ENCODE measurements around the gene CYS1. TPM values are rescaled to one million over a fixed set of nuclear protein-coding genes. Genes with fewer than 3 reads are reported as not detected.

The CYS1 gene
- total and polyA plus RNA-seq, 2 of the 13 experiments (the other 11 are each of a cell fraction or from before 2014, with no cell fraction given), result 0.04 TPM; not detected in 1

DNA sequence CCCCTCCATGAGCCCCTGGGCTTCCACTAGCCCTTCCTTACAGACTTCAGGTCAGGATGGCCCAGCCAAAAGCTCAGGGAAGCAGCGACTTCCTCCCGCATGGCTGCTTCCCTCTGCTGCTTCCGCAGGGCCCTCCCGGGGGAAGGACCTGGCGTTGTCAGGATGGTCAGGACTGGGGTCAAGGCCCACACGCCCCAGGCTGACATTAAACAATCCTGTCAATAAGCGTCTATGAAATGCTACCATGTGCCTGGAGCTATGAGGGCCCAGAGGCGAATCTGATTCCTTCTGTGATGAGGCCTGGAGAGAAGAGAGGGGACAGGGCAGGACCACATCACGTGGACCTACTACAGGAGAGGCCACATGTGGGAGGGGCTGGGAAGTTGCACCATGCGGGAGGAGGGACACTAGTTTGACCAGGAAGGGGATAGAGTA lies 17.3 kb downstream of the CYS1 start (continued):
- TF ChIP-seq, protein P1, sequence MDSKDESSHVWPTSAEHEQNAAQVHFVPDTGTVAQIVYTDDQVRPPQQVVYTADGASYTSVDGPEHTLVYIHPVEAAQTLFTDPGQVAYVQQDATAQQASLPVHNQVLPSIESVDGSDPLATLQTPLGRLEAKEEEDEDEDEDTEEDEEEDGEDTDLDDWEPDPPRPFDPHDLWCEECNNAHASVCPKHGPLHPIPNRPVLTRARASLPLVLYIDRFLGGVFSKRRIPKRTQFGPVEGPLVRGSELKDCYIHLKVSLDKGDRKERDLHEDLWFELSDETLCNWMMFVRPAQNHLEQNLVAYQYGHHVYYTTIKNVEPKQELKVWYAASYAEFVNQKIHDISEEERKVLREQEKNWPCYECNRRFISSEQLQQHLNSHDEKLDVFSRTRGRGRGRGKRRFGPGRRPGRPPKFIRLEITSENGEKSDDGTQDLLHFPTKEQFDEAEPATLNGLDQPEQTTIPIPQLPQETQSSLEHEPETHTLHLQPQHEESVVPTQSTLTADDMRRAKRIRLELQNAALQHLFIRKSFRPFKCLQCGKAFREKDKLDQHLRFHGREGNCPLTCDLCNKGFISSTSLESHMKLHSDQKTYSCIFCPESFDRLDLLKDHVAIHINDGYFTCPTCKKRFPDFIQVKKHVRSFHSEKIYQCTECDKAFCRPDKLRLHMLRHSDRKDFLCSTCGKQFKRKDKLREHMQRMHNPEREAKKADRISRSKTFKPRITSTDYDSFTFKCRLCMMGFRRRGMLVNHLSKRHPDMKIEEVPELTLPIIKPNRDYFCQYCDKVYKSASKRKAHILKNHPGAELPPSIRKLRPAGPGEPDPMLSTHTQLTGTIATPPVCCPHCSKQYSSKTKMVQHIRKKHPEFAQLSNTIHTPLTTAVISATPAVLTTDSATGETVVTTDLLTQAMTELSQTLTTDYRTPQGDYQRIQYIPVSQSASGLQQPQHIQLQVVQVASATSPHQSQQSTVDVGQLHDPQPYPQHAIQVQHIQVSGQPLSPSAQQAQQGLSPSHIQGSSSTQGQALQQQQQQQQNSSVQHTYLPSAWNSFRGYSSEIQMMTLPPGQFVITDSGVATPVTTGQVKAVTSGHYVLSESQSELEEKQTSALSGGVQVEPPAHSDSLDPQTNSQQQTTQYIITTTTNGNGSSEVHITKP (CRISPR knock-in tag; IDR thresholded peaks at IDR 0.05; ENCODE audit: low read depth), result no peak
- TF ChIP-seq, protein P2, sequence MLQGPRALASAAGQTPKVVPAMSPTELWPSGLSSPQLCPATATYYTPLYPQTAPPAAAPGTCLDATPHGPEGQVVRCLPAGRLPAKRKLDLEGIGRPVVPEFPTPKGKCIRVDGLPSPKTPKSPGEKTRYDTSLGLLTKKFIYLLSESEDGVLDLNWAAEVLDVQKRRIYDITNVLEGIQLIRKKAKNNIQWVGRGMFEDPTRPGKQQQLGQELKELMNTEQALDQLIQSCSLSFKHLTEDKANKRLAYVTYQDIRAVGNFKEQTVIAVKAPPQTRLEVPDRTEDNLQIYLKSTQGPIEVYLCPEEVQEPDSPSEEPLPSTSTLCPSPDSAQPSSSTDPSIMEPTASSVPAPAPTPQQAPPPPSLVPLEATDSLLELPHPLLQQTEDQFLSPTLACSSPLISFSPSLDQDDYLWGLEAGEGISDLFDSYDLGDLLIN (CRISPR knock-in tag; IDR thresholded peaks at IDR 0.05; ENCODE audit: borderline replicate concordance), result no peak
- TF ChIP-seq MED1 (CRISPR knock-in tag; IDR thresholded peaks at IDR 0.05) (peak; percentile 54), ZNF816 (CRISPR knock-in tag; IDR thresholded peaks at IDR 0.05; ENCODE audit: borderline replicate concordance) (0 out of 2 replicates have a peak, but pooled peaks have one; percentile 34), EZH2 (conservative IDR thresholded peaks at IDR 0.05; ENCODE audit: low read depth, low read length) (no peak), CAMTA2 (CRISPR knock-in tag; IDR thresholded peaks at IDR 0.05; ENCODE audit: borderline replicate concordance) (no peak), GABPB1 (CRISPR knock-in tag; IDR thresholded peaks at IDR 0.05) (peak; percentile 63), BATF2 (CRISPR knock-in tag; IDR thresholded peaks at IDR 0.05) (no peak), ZNF34 (CRISPR knock-in tag; IDR thresholded peaks at IDR 0.05; ENCODE audit: borderline replicate concordance) (no peak), SYNCRIP (IDR thresholded peaks at IDR 0.05; ENCODE audit: insufficient read depth, low read depth, low read length) (no peak), REPIN1 (CRISPR knock-in tag; IDR thresholded peaks at IDR 0.05; ENCODE audit: borderline replicate concordance, low read depth) (no peak; the same call in 1 of the 2 replicates), ZNF510 (CRISPR knock-in tag; IDR thresholded peaks at IDR 0.05; ENCODE audit: low read depth) (no peak), KAT8 (CRISPR knock-in tag; IDR thresholded peaks at IDR 0.05) (peak; percentile 74), ZNF282 (IDR thresholded peaks at IDR 0.05; ENCODE audit: partially characterized antibody) (no peak), SETDB1 (CRISPR knock-in tag; IDR thresholded peaks at IDR 0.05; ENCODE audit: borderline replicate concordance) (no peak), ZNF10 (CRISPR knock-in tag; IDR thresholded peaks at IDR 0.05; ENCODE audit: borderline replicate concordance, low read depth) (no peak), ETV6 (CRISPR knock-in tag; conservative IDR thresholded peaks at IDR 0.05) (no peak), MNT (IDR thresholded peaks at IDR 0.05) (peak; percentile 44), ZNF331 (CRISPR knock-in tag; IDR thresholded peaks at IDR 0.05) (no peak), NR3C1 (CRISPR knock-in tag; IDR thresholded peaks at IDR 0.05) (no peak), ZNF260 (CRISPR knock-in tag; IDR thresholded peaks at IDR 0.05; ENCODE audit: borderline replicate concordance, low read depth) (no peak), ZBTB42 (CRISPR knock-in tag; IDR thresholded peaks at IDR 0.05) (no peak)

Measured in HepG2 (cell line).